K562 (cell line): ENCODE data around the gene CAMK1D.

Source experiments
- ATF1 ChIP-seq, 2 experiments: fragments of 450-650 bp in 1 of 2; IDR thresholded peaks; 2 replicates each; pipeline ENCODE4 v1.6.1; 2016; ENCODE audit warnings: missing compliant biosample characterization in 1 of 2, missing genetic modification characterization in 1 of 2
- EP300 ChIP-seq: IDR thresholded peaks from 2 replicates; pipeline ENCODE4 v1.6.1; 2012; ENCODE audit warnings: low read length, improper control_type of control experiment
- FUS ChIP-seq: fragments of 200-400 bp; formaldehyde crosslinking; optimal IDR thresholded peaks from 2 replicates; pipeline ENCODE3; 2017; ENCODE audit warnings: low read depth, low read length
- GTF2F1 ChIP-seq: IDR thresholded peaks from 2 replicates; pipeline ENCODE4 v1.6.1; 2011; ENCODE audit warnings: low read depth, low read length, improper control_type of control experiment
- HDGF ChIP-seq: fragments of 450-650 bp; IDR thresholded peaks from 2 replicates; pipeline ENCODE4 v1.6.1; 2016
- HMG20A ChIP-seq: fragments of 450-650 bp; formaldehyde crosslinking; conservative IDR thresholded peaks from 2 replicates; pipeline ENCODE4 v1.4.0; 2020; ENCODE audit warnings: mild to moderate bottlenecking, mixed read lengths
- MEIS2 ChIP-seq: fragments of 450-650 bp; IDR thresholded peaks from 2 replicates; pipeline ENCODE4 v1.6.1; 2014; ENCODE audit warnings: mild to moderate bottlenecking; ENCODE audit not compliant: partially characterized antibody
- POLR2A ChIP-seq: fragments of 450-650 bp; conservative IDR thresholded peaks from 2 replicates; pipeline ENCODE4 v1.6.1; 2016
- RNF2 ChIP-seq: sonication (generic); IDR thresholded peaks from 2 replicates; pipeline ENCODE4 v1.6.1; 2016
- TSC22D4 ChIP-seq: fragments of 450-650 bp; IDR thresholded peaks from 2 replicates; pipeline ENCODE4 v1.6.1; 2016; ENCODE audit warnings: missing genetic modification characterization, missing biosample characterization, control low read depth
- TF ChIP-seq, protein P1 (sequence below), 2 experiments: fragments of 450-650 bp; conservative IDR thresholded peaks; 2 replicates each; pipeline ENCODE4 v1.6.1; 2017; ENCODE audit warnings: mild to moderate bottlenecking in 2 of 2, moderate library complexity in 2 of 2
- TF ChIP-seq, protein P2 (sequence below), 3 experiments: IDR thresholded peaks in 2 of 3; conservative IDR thresholded peaks in 1 of 3; 2 replicates each; pipeline ENCODE4 v1.5.1; 2011 to 2012; ENCODE audit warnings: low read length in 3 of 3, mild to moderate bottlenecking in 3 of 3, control low read depth in 2 of 3, improper control_type of control experiment in 1 of 3, inconsistent platforms in 1 of 3, low read depth in 1 of 3, mixed read lengths in 1 of 3, moderate library complexity in 1 of 3; ENCODE audit not compliant: insufficient read depth in 2 of 3

DNA sequence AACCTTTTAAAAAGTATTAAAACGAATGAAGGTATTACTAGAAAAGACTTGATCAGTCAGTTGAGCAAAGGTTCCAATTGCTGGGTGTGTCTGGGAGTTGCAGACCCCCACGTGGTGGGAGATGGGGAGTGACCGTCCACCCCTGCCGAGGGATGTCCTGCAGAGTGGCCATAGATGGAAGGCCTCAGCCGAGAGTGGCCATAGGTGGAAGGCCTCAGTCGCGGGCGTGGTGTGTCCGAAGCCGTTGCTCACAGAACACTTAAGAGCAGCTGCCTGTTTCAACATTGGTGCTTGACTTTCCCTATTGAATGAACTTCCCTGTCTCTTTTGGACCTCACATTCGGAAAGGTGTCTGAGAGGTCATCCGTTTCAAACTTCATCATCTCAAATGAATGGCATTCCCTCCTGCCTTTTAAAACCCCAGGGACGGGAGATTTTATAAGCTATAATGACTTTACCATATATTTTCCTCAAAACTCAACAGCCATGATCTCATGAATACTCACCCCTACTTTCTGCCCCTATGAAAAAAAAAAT lies 69.4 kb downstream of the CAMK1D start:
- TF ChIP-seq RNF2 (no peak), GTF2F1 (no peak), HDGF (no peak), EP300 (no peak), FUS (no peak), TSC22D4 (tag) (no peak), ATF1 (CRISPR knock-in tag; IDR thresholded peaks at IDR 0.05) (no peak), ATF1 (tag; IDR thresholded peaks at IDR 0.05) (no peak), HMG20A (no peak), MEIS2 (no peak), POLR2A (no peak)
- TF ChIP-seq, protein P1, sequence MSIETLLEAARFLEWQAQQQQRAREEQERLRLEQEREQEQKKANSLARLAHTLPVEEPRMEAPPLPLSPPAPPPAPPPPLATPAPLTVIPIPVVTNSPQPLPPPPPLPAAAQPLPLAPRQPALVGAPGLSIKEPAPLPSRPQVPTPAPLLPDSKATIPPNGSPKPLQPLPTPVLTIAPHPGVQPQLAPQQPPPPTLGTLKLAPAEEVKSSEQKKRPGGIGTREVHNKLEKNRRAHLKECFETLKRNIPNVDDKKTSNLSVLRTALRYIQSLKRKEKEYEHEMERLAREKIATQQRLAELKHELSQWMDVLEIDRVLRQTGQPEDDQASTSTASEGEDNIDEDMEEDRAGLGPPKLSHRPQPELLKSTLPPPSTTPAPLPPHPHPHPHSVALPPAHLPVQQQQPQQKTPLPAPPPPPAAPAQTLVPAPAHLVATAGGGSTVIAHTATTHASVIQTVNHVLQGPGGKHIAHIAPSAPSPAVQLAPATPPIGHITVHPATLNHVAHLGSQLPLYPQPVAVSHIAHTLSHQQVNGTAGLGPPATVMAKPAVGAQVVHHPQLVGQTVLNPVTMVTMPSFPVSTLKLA (conservative IDR thresholded peaks at IDR 0.05) = no peak
- TF ChIP-seq, protein P2, sequence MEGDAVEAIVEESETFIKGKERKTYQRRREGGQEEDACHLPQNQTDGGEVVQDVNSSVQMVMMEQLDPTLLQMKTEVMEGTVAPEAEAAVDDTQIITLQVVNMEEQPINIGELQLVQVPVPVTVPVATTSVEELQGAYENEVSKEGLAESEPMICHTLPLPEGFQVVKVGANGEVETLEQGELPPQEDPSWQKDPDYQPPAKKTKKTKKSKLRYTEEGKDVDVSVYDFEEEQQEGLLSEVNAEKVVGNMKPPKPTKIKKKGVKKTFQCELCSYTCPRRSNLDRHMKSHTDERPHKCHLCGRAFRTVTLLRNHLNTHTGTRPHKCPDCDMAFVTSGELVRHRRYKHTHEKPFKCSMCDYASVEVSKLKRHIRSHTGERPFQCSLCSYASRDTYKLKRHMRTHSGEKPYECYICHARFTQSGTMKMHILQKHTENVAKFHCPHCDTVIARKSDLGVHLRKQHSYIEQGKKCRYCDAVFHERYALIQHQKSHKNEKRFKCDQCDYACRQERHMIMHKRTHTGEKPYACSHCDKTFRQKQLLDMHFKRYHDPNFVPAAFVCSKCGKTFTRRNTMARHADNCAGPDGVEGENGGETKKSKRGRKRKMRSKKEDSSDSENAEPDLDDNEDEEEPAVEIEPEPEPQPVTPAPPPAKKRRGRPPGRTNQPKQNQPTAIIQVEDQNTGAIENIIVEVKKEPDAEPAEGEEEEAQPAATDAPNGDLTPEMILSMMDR (IDR thresholded peaks at IDR 0.05 in 2 of 3, conservative IDR thresholded peaks at IDR 0.05 in 1 of 3; ENCODE audit: insufficient read depth in 2 of 3, low read depth in 1 of 3, low read length in 3 of 3) = no peak
